ENCODE measurements around the gene CLTB. TPM values are rescaled to one million over a fixed set of nuclear protein-coding genes. Genes with fewer than 3 reads are reported as not detected.

Gene CLTB
- total RNA-seq, 4 donors from 2014 or later, result 347 to 732 (median 444) TPM

- Histone ChIP-seq H3K9me3 (no peaks in the 10 kb centered on the region), H3K27ac (peak overlapping the region; percentile 91 to 97 (median 95)), H3K27me3 (no peaks in the 10 kb centered on the region), H3K4me1 (peaks cover 10 to 54% (median 20%) of the 10 kb centered on the region in 3 donors), H3K4me3 (peak overlapping the region; percentile 58 to 96 (median 72)), H3K36me3 (peaks cover 19 to 67% (median 31%) of the 10 kb centered on the region in 3 donors)
- no peak for DNase-seq
- intact Hi-C loops (cut with DNase I), result no loop called here
- 0% methylated on average over 8 to 10 of the region's 29 CpGs for WGBS, 2 donors
- no peak for TF ChIP-seq CTCF (IDR thresholded peaks at IDR 0.05)
- no peak for TF ChIP-seq POLR2A (IDR thresholded peaks at IDR 0.05)
Measured at GRCh38 chr5:176388003-176388443, 28.3 kb downstream of the CLTB start.

GRCh38 chr5:176387384-176387925 is 28.9 kb downstream of the CLTB start:
- H3K27ac ChIP-seq, result peak overlapping the region in 3 of 4 donors; percentile 95 to 97 (median 95)
- no peaks in the 10 kb centered on the region for H3K9me3 ChIP-seq
- intact Hi-C loops (cut with DNase I), result no loop called here
- no peak for DNase-seq
- TF ChIP-seq CTCF (IDR thresholded peaks at IDR 0.05) (peak in 1 of 6 experiments; percentile 6), POLR2A (IDR thresholded peaks at IDR 0.05) (no peak)
- H3K36me3 ChIP-seq, result peaks cover 18 to 67% (median 31%) of the 10 kb centered on the region in 3 donors
- WGBS, 2 donors, result 22 to 26% methylated on average over 8 of the region's 8 CpGs
- peak overlapping the region; percentile 58 to 96 (median 72) for H3K4me3 ChIP-seq
- no peaks in the 10 kb centered on the region for H3K27me3 ChIP-seq
- peaks cover 10 to 57% (median 20%) of the 10 kb centered on the region in 3 donors for H3K4me1 ChIP-seq

DNA sequence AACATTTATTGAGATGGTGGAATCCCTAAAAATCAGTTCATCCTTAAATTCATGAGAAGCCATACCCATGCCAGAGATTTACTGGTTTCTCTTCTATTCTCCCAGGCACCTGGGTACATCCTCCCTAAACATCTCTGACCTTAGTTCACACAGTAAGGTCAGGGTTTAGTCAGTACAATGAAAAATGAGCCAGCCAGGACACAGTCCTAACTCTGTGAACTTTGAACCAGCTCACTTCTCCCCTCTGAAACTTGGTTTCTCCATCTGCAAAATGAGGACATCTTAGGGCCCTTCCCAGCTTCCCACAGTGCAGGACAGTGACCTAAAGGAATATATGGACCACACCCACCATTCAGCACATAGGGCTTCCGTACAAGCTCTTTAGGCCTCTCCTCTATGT is 29.8 kb downstream of the CLTB start:
- Histone ChIP-seq H3K4me1 (peaks cover 10 to 65% (median 20%) of the 10 kb centered on the region in 3 donors), H3K36me3 (peaks cover 12 to 67% (median 33%) of the 10 kb centered on the region in 3 donors), H3K4me3 (no peak overlapping the region), H3K27me3 (no peaks in the 10 kb centered on the region), H3K27ac (peak overlapping the region in 1 of 4 donors; percentile 21), H3K9me3 (no peaks in the 10 kb centered on the region)
- WGBS, 2 donors, result 44 to 100% methylated on average over 1 of the region's 1 CpG
- intact Hi-C loops (cut with DNase I), result no loop called here
- TF ChIP-seq POLR2A (IDR thresholded peaks at IDR 0.05) (no peak), CTCF (IDR thresholded peaks at IDR 0.05) (no peak)
- no peak for DNase-seq

DNA sequence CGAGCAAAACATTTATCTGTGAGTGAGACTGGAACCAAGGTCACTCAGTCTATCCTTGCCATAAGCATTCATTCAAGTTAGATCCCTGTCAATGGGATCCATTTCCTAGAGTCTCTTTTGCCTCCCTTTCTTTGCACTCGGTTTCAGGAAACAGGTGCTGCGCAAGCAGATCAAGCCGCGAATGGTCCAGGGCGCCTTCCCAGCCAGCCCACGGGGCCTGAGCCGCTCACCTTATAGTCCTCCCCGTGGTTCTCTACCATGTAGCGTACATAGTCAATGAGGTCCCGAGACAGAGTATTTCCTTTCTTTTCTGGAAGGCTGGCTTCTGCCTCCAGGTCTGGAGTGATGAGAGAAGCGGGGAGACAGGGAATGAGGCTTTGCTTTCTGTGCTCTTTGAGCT is 31.3 kb downstream of the CLTB start:
- H3K9me3 ChIP-seq, result no peaks in the 10 kb centered on the region
- H3K36me3 ChIP-seq, result peaks cover 12 to 64% (median 33%) of the 10 kb centered on the region in 3 donors
- intact Hi-C loops (cut with DNase I), result no loop called here
- no peaks in the 10 kb centered on the region for H3K27me3 ChIP-seq
- DNase-seq, result no peak
- H3K27ac ChIP-seq, result no peak overlapping the region
- no peak overlapping the region for H3K4me3 ChIP-seq
- WGBS, 2 donors, result 84 to 90% methylated on average over 11 to 12 of the region's 12 CpGs
- no peak for TF ChIP-seq CTCF (IDR thresholded peaks at IDR 0.05)
- H3K4me1 ChIP-seq, result peaks cover 10 to 52% (median 20%) of the 10 kb centered on the region in 3 donors

DNA sequence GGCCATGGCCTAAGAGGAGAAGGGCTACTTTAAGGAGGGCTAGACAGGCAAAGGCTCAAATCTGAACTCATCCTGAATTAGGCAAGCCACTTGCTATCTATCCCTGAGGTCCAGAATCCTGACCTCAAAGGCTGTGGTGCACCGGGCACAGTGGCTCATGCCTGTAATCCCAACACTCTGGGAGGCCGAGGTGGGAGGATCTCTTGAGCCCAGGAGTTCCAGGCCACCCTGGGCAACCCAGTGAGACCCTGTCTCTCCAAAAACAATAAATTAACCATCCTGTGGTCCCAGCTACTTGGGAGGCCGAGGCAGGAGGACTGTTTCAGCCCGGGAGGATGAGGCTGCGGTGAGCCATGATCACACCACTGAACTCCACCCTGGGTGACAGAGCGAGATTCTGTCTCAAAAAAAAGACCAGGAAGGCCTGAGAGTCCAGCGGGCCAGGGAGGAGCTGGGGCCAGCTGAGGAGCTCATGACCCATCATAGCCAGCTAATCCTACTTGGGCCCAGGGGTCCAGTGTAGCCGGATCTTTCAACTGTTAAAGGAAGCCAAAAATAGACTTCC is 31.9 kb downstream of the CLTB start:
- H3K27me3 ChIP-seq, result no peaks in the 10 kb centered on the region
- no peak for DNase-seq
- H3K9me3 ChIP-seq, result no peaks in the 10 kb centered on the region
- 73 to 86% methylated on average over 3 to 4 of the region's 8 CpGs for WGBS, 2 donors
- TF ChIP-seq POLR2A (IDR thresholded peaks at IDR 0.05) (no peak), CTCF (IDR thresholded peaks at IDR 0.05) (no peak)
- intact Hi-C loops (cut with DNase I), result no loop called here
- H3K27ac ChIP-seq, result no peak overlapping the region
- no peak overlapping the region for H3K4me3 ChIP-seq
- peaks cover 12 to 64% (median 33%) of the 10 kb centered on the region in 3 donors for H3K36me3 ChIP-seq
- peaks cover 10 to 47% (median 14%) of the 10 kb centered on the region in 3 donors for H3K4me1 ChIP-seq

All from esophagus squamous epithelium (tissue), 5 donors.